Smooth muscle cell (in vitro differentiated cells): ENCODE results near the gene VMO1. TPM values are rescaled to one million over a fixed set of nuclear protein-coding genes. Genes with fewer than 3 reads are reported as not detected.

ENCODE experiments used
- DNase-seq: peaks from one replicate; lab custom pipeline; 2025; ENCODE audit not compliant: unreplicated experiment; lab: John Stamatoyannopoulos, UW
- H2AFZ ChIP-seq: fragments of 200-600 bp; sonication (generic); 2 replicates; pipeline ENCODE4 v1.6.0; 2016; ENCODE audit warnings: antibody characterized with exemption, low read depth, mild to moderate bottlenecking
- H3F3A ChIP-seq: fragments of 200-600 bp; sonication (generic); 2 replicates; pipeline ENCODE4 v1.6.0; 2017; ENCODE audit warnings: antibody characterized with exemption, low read depth
- H3K27ac ChIP-seq: fragments of 200-600 bp; sonication (generic); 2 replicates; pipeline ENCODE4 v1.5.1; 2016; ENCODE audit warnings: low read depth, mild to moderate bottlenecking
- H3K27me3 ChIP-seq: fragments of 200-600 bp; sonication (generic); 2 replicates; pipeline ENCODE4 v1.6.1; 2016; ENCODE audit warnings: low read depth, mild to moderate bottlenecking
- H3K36me3 ChIP-seq: fragments of 200-600 bp; sonication (generic); 2 replicates; pipeline ENCODE4 v1.5.1; 2016; ENCODE audit warnings: low read depth
- H3K4me1 ChIP-seq: fragments of 200-600 bp; sonication (generic); 2 replicates; pipeline ENCODE4 v1.5.1; 2016; ENCODE audit warnings: low read depth
- H3K4me2 ChIP-seq: fragments of 200-600 bp; sonication (generic); 2 replicates; pipeline ENCODE4 v1.6.0; 2016; ENCODE audit warnings: mild to moderate bottlenecking
- H3K4me3 ChIP-seq: fragments of 200-600 bp; sonication (generic); 2 replicates; pipeline ENCODE4 v1.5.1; 2016; ENCODE audit warnings: mild to moderate bottlenecking
- H3K79me2 ChIP-seq: fragments of 200-600 bp; sonication (generic); 2 replicates; pipeline ENCODE4 v1.6.0; 2016; ENCODE audit warnings: low read depth, mild to moderate bottlenecking
- H3K9ac ChIP-seq: fragments of 200-600 bp; sonication (generic); 2 replicates; pipeline ENCODE4 v1.6.0; 2016; ENCODE audit warnings: low read depth
- H3K9me3 ChIP-seq: fragments of 200-600 bp; sonication (generic); replicated peaks from 2 replicates; pipeline ENCODE4 v1.5.1; 2016; ENCODE audit warnings: low read depth
- H4K20me1 ChIP-seq: fragments of 200-600 bp; sonication (generic); 2 replicates; pipeline ENCODE4 v1.6.0; 2016; ENCODE audit warnings: low read depth
- CTCF ChIP-seq: fragments of 200-600 bp; sonication (generic); IDR thresholded peaks from 2 replicates; pipeline ENCODE4 v1.5.1; 2017; ENCODE audit warnings: borderline replicate concordance, mild to moderate bottlenecking, antibody characterized with exemption; ENCODE audit not compliant: insufficient read depth, poor library complexity, severe bottlenecking
- WGBS: methylation state at CpG from one replicate; pipeline ENCODE4 v1.1.7; 2016; ENCODE audit warnings: low lambda C conversion rate; 5-methylcytosine and 5-hydroxymethylcytosine counted together
- polyA plus RNA-seq: library from polyadenylated mRNA; unstranded; fragments of >200 nt; fragmentation: Nextera tagmentation; extraction: Ambion mirVana; gene quantifications from 2 replicates; pipeline ENCODE4 v1.2.1, GENCODE V29; 2016
- total RNA-seq: library from RNA; depleted of rRNA; stranded (reverse); fragments of >200 nt; gene quantifications from 2 replicates; pipeline ENCODE4 v1.2.3, GENCODE V29; 2014

Gene VMO1
- total RNA-seq (not detected in 2 replicates), polyA plus RNA-seq (0.44 and 0.94 TPM in 2 replicates)

GRCh38 chr17:4786106-4786511 is at the start of gene VMO1:
TSS of gene VMO1 (minus strand) at chr17:4786364. CDS start at chr17:4786352, 12 bp downstream.
- DNase-seq, result no peak
- H3K79me2 ChIP-seq, result no peaks in the 10 kb centered on the region
- no peaks in the 10 kb centered on the region for H3K36me3 ChIP-seq
- no peaks in the 10 kb centered on the region for H3K9me3 ChIP-seq
- peak within 1 kb of the TSS; percentile 35 for H3K4me3 ChIP-seq
- no peaks in the 10 kb centered on the region for H3F3A ChIP-seq
- no peak within 1 kb of the TSS for H3K9ac ChIP-seq
- TF ChIP-seq CTCF, result no peak
- 68% methylated on average over 24 of the region's 24 CpGs for WGBS
- no peak within 1 kb of the TSS for H3K27ac ChIP-seq
- peak within 1 kb of the TSS; percentile 83 for H3K4me2 ChIP-seq
- no peaks in the 10 kb centered on the region for H4K20me1 ChIP-seq
- peaks cover 18% of the 10 kb centered on the region for H3K4me1 ChIP-seq
- H2AFZ ChIP-seq, result peak within 1 kb of the TSS; percentile 48
- H3K27me3 ChIP-seq, result peaks cover 7% of the 10 kb centered on the region

- no peak overlapping the region for H3K9ac ChIP-seq
- peaks cover 6% of the 10 kb centered on the region for H3K4me1 ChIP-seq
- no peak overlapping the region for H2AFZ ChIP-seq
- DNase-seq, result no peak
- H3K4me2 ChIP-seq, result peak overlapping the region; percentile 96
- H3K27me3 ChIP-seq, result no peaks in the 10 kb centered on the region
- H3K4me3 ChIP-seq, result peak overlapping the region; percentile 90
- H3K9me3 ChIP-seq, result no peaks in the 10 kb centered on the region
- WGBS, result 80% methylated on average over 4 of the region's 4 CpGs
- no peaks in the 10 kb centered on the region for H3K36me3 ChIP-seq
- H3K79me2 ChIP-seq, result peaks cover 49% of the 10 kb centered on the region
- H4K20me1 ChIP-seq, result peaks cover 53% of the 10 kb centered on the region
- H3K27ac ChIP-seq, result peak overlapping the region; percentile 87
- H3F3A ChIP-seq, result peaks cover 13% of the 10 kb centered on the region
- no peak for TF ChIP-seq CTCF
Measured at GRCh38 chr17:4834681-4835020, 48.5 kb upstream of the VMO1 start.

GRCh38 chr17:4833941-4834680 is 47.9 kb upstream of the VMO1 start:
- Histone ChIP-seq H3K36me3 (no peaks in the 10 kb centered on the region), H3K9ac (peak overlapping the region; percentile 88), H3K27me3 (no peaks in the 10 kb centered on the region), H3K9me3 (no peaks in the 10 kb centered on the region), H2AFZ (peak overlapping the region; percentile 92), H3K27ac (peak overlapping the region; percentile 87), H3F3A (peaks cover 10% of the 10 kb centered on the region), H3K79me2 (peaks cover 44% of the 10 kb centered on the region), H4K20me1 (peaks cover 48% of the 10 kb centered on the region), H3K4me1 (peaks cover under 1% of the 10 kb centered on the region), H3K4me2 (peak overlapping the region; percentile 96), H3K4me3 (peak overlapping the region; percentile 90)
- no peak for TF ChIP-seq CTCF
- 9% methylated on average over 15 of the region's 15 CpGs for WGBS
- DNase-seq, result no peak
